Activated T-helper 2 cell treated with anti-CD3 and anti-CD28 coated beads, Interferon-gamma antibody, Interleukin-2, Interleukin-4, amounts not matched to agents 10 μg/mL and 5 μg/mL and 100 μg/mL, durations not matched to agents 14 hours and 24 hours and 36 hours (primary cell): ENCODE results near the gene SV2B. TPM values are rescaled to one million over a fixed set of nuclear protein-coding genes. Genes with fewer than 3 reads are reported as not detected.

ENCODE experiments used
- DNase-seq: peaks from one replicate; pipeline ENCODE4 v3.0.0; 2021; ENCODE audit warnings: low spot score
- H3K27ac Mint-ChIP-seq: one replicate; pipeline ENCODE4 v1.8.0; 2021; ENCODE audit warnings: mixed read lengths
- H3K27me3 Mint-ChIP-seq: one replicate; pipeline ENCODE4 v1.8.0; 2021; ENCODE audit warnings: low read depth, mixed read lengths
- H3K36me3 Mint-ChIP-seq: one replicate; pipeline ENCODE4 v1.8.0; 2021; ENCODE audit warnings: low read depth, mixed read lengths
- H3K4me1 Mint-ChIP-seq: one replicate; pipeline ENCODE4 v1.8.0; 2021; ENCODE audit warnings: low read depth, mixed read lengths
- H3K4me3 Mint-ChIP-seq: one replicate; pipeline ENCODE4 v1.8.0; 2021; ENCODE audit warnings: low read depth, mild to moderate bottlenecking, moderate library complexity, mixed read lengths
- H3K9me3 Mint-ChIP-seq: one replicate; pipeline ENCODE4 v1.8.0; 2021; ENCODE audit warnings: mixed read lengths
- intact Hi-C: fragments of 100-400 bp; cut with micrococcal nuclease; formaldehyde crosslinking; loops from one replicate; pipeline ENCODE4 v1.15.1; 2023
- total RNA-seq: library from RNA; stranded (reverse); gene quantifications from 2 replicates; pipeline ENCODE4 v1.2.3, GENCODE V29; 2022

SV2B gene
- total RNA-seq, 1 donor from 2014 or later, result 0.02 TPM

GRCh38 chr15:91283155-91283554, 183.1 kb downstream of the SV2B start:
- H3K36me3 Mint-ChIP-seq, result no peaks in the 10 kb centered on the region
- no peak overlapping the region for H3K27ac Mint-ChIP-seq
- H3K4me3 Mint-ChIP-seq, result no peak overlapping the region
- DNase-seq, result no peak
- intact Hi-C loops, result no loop called here
- H3K4me1 Mint-ChIP-seq, result no peaks in the 10 kb centered on the region
- H3K27me3 Mint-ChIP-seq, result peaks cover 9% of the 10 kb centered on the region
- no peaks in the 10 kb centered on the region for H3K9me3 Mint-ChIP-seq

- peaks cover 9% of the 10 kb centered on the region for H3K27me3 Mint-ChIP-seq
- H3K9me3 Mint-ChIP-seq, result no peaks in the 10 kb centered on the region
- no peaks in the 10 kb centered on the region for H3K4me1 Mint-ChIP-seq
- intact Hi-C loops, result no loop called here
- H3K4me3 Mint-ChIP-seq, result no peak overlapping the region
- H3K36me3 Mint-ChIP-seq, result no peaks in the 10 kb centered on the region
- H3K27ac Mint-ChIP-seq, result no peak overlapping the region
- no peak for DNase-seq
Observed at GRCh38 chr15:91284758-91285466, 184.9 kb downstream of the SV2B start.

- no peak overlapping the region for H3K27ac Mint-ChIP-seq
- H3K4me3 Mint-ChIP-seq, result no peak overlapping the region
- DNase-seq, result no peak
- H3K27me3 Mint-ChIP-seq, result peaks cover 11% of the 10 kb centered on the region
- no peaks in the 10 kb centered on the region for H3K36me3 Mint-ChIP-seq
- peaks cover 1% of the 10 kb centered on the region for H3K4me1 Mint-ChIP-seq
- intact Hi-C loops, result no loop called here
- no peaks in the 10 kb centered on the region for H3K9me3 Mint-ChIP-seq
Observed at GRCh38 chr15:91289324-91289723, 189.3 kb downstream of the SV2B start.

- Mint-ChIP-seq H3K4me3 (no peak overlapping the region), H3K4me1 (peaks cover 1% of the 10 kb centered on the region), H3K27me3 (peaks cover 13% of the 10 kb centered on the region), H3K36me3 (no peaks in the 10 kb centered on the region), H3K9me3 (no peaks in the 10 kb centered on the region), H3K27ac (no peak overlapping the region)
- intact Hi-C loops, result no loop called here
- no peak for DNase-seq
Observed at GRCh38 chr15:91290553-91290952, 190.5 kb downstream of the SV2B start.

DNA sequence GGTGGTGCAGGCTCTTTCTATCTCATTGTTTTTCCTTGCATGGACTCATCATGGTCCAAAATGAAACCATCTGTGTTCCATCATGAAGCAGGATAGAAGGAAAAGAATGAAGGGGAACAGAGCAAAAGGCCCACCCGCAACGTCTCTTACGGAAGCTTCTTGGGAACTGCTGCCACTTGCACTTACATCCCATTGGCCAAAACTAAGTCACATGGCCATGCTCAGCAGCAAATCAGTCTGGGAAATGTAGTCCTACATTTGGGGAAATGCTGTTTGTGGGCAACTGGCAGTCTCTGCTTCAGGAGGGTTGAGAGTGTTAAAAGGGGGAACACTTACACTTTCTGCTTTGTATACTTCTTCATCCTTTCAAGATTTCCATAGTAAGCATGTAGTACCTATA, 191.6 kb downstream of the SV2B start:
- intact Hi-C loops, result no loop called here
- Mint-ChIP-seq H3K4me3 (no peak overlapping the region), H3K27ac (no peak overlapping the region), H3K4me1 (peaks cover 1% of the 10 kb centered on the region), H3K36me3 (no peaks in the 10 kb centered on the region), H3K9me3 (no peaks in the 10 kb centered on the region), H3K27me3 (peaks cover 13% of the 10 kb centered on the region)
- no peak for DNase-seq

DNA sequence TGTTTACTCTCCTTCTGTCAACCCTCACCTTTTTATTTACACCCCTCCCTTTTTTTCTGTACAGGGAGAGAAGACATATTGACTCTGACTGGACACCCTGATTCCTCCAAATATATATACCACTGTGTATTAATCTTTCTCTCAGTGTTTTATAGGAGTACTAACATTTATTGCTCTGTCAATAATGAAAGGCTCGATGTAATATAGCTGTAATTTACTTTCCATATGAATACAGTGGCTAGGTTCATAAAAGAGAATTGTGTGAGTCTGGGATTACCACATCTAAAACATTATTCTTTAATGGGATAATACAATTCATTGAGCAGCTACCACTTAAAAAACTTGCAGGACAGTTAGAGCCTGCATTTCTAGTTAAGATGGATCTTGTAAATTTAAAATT, 194.3 kb downstream of the SV2B start:
- no peak for DNase-seq
- intact Hi-C loops, result no loop called here
- H3K4me1 Mint-ChIP-seq, result peaks cover 1% of the 10 kb centered on the region

DNA sequence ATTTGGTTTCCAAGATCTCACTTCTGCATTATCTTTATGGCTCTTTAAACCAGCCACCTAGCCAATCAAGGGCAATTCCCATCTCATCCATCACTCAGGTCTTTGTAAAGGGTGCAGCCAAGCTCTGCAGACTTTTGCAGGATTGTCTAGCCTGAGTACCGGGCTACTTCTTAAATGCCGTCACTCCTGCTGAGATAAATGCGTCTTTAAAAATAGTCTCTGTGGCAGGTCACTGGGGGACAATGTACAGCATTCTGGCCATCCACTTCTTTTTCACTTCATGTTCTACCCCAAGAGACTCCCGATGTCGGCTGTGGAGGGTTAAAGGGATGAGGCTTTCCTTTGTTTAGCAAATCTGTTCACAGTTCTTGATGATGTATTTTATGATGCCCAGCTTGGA, 194.7 kb downstream of the SV2B start:
- Mint-ChIP-seq H3K9me3 (no peaks in the 10 kb centered on the region), H3K4me3 (no peak overlapping the region), H3K36me3 (no peaks in the 10 kb centered on the region), H3K27me3 (peaks cover 22% of the 10 kb centered on the region), H3K27ac (no peak overlapping the region), H3K4me1 (peaks cover 1% of the 10 kb centered on the region)
- intact Hi-C loops, result no loop called here
- no peak for DNase-seq

More for the DNA sequence above, 194.3 kb downstream of the SV2B start:
- Mint-ChIP-seq H3K9me3 (no peaks in the 10 kb centered on the region), H3K27me3 (peaks cover 22% of the 10 kb centered on the region), H3K4me3 (no peak overlapping the region), H3K36me3 (no peaks in the 10 kb centered on the region), H3K27ac (no peak overlapping the region)

GRCh38 chr15:91298101-91298500, 198.0 kb downstream of the SV2B start:
- no peaks in the 10 kb centered on the region for H3K9me3 Mint-ChIP-seq
- no peak overlapping the region for H3K27ac Mint-ChIP-seq
- no peak overlapping the region for H3K4me3 Mint-ChIP-seq
- no peak for DNase-seq
- intact Hi-C loops, result no loop called here
- H3K27me3 Mint-ChIP-seq, result peaks cover 38% of the 10 kb centered on the region
- no peaks in the 10 kb centered on the region for H3K36me3 Mint-ChIP-seq
- H3K4me1 Mint-ChIP-seq, result peaks cover 2% of the 10 kb centered on the region

DNA sequence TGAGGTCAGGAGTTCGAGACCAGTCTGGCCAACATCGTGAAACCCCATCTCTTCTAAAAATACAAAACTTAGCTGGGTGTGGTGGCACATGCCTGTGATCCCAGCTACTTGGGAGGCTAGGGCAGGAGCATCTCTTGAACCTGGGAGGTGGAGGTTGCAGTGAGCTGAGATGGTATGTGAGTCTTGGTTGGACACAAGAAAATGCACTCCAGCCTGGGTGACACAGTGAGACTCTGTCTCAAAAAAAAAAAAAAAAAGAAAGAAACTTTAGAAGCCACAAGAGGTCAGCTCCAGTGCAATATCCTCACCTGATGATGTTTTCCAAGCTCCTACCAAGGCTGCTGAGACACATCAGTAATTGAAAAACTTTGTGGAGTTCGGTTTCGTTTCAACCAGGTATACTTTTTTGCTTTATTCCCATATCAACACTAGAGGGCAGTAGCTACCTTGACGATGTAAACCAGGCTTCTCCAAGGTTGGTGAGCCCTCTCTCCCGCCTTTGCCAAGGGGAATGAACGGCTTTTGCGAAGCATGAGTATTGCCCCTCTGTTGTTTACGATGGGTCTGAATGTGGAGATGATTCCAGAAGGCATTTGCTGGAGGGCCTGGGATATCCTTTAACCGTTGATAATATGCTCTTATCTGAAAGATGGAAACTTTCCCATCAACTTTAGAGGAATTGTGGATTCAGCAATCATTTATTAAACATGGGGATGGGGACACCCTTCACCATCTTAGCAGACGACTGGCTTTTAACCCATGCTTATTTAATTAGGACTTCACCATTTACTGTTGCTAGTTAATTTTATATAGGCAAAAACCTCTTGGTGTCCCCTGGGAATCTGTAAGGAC, 202.8 kb downstream of the SV2B start:
- no peak for DNase-seq
- intact Hi-C loops, result loop anchor here (2.0 to 10.0 kb wide), 3 partner anchors 219 to 780 kb away; no protein-coding TSS in a partner anchor
- Mint-ChIP-seq H3K4me1 (peaks cover 6% of the 10 kb centered on the region), H3K27me3 (peaks cover 67% of the 10 kb centered on the region), H3K36me3 (no peaks in the 10 kb centered on the region), H3K4me3 (no peak overlapping the region), H3K9me3 (no peaks in the 10 kb centered on the region), H3K27ac (no peak overlapping the region)

DNA sequence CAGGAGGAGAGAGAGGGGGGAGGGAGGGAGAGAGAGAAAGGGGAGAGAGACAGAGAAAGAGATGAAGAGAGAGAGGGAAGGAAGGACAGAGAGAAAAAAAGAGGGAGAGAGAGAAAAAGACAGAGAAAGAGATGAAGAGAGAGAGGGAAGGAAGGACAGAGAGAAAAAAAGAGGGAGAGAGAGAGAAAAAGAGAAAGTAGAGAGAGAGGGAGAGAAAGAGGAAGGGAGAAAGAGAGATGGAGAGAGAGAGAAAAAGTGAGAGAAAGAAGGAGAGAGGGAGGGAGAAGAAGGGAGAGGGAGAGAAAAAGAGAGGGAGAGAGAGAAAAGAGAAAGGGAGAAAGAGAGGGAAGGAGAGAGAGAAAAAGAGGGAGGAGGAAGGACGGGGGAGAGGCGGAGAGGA, 204.2 kb downstream of the SV2B start:
- Mint-ChIP-seq H3K4me1 (peaks cover 16% of the 10 kb centered on the region), H3K36me3 (no peaks in the 10 kb centered on the region), H3K9me3 (no peaks in the 10 kb centered on the region), H3K27ac (no peak overlapping the region), H3K4me3 (no peak overlapping the region), H3K27me3 (peaks cover 67% of the 10 kb centered on the region)
- no peak for DNase-seq
- intact Hi-C loops, result loop anchor here (5.0 to 10.0 kb wide), 2 partner anchors 218 to 641 kb away; no protein-coding TSS in a partner anchor

DNA sequence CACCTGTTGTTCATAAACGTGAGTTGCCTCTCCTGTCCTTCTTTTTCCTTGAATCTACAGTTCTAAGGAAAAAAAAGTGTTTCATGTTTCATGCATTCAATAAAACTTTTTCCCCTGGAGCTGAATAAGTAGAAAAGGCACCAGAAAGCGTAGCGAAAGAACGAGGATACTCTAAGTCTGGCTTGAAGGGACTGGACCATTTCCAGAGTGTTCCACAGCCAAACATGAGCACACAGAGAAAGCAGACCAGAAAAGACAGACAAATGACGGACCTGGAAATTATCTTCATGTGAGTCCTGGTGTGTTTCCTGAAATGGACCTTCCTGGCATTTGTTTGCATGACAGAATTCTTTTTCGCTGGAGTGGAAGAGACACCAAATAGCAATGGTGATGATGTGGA, 204.7 kb downstream of the SV2B start:
- H3K36me3 Mint-ChIP-seq, result no peaks in the 10 kb centered on the region
- H3K27me3 Mint-ChIP-seq, result peaks cover 72% of the 10 kb centered on the region
- H3K27ac Mint-ChIP-seq, result no peak overlapping the region
- intact Hi-C loops, result loop anchor here (5.0 to 10.0 kb wide), 4 partner anchors 218 to 640 kb away; partner anchors contain the start of gene SLCO3A1
- H3K4me3 Mint-ChIP-seq, result no peak overlapping the region
- DNase-seq, result no peak
- peaks cover 22% of the 10 kb centered on the region for H3K4me1 Mint-ChIP-seq
- H3K9me3 Mint-ChIP-seq, result no peaks in the 10 kb centered on the region

DNA sequence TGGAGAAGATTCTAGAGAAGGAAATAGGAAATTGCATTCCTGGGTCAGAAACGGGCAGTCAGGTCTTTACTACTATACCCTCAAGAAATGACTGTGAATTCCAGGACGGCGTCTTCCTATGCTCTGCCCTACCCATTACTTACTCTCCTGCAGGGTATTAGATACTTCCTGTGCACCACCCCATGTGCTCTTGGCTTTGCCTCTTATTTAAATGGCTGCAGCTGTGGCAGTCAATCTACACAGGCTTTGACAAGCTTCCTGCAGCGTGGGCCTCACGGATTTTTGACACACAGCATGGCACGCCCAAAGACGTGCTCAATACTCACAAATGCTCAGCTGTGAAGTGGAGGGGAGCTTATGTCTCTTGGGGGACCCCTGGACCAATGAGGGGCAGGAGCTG, 206.1 kb downstream of the SV2B start:
- intact Hi-C loops, result loop anchor here (5.0 to 10.0 kb wide), 3 partner anchors 401 to 639 kb away; partner anchors contain the start of gene SLCO3A1
- Mint-ChIP-seq H3K36me3 (no peaks in the 10 kb centered on the region), H3K4me1 (peaks cover 24% of the 10 kb centered on the region), H3K4me3 (no peak overlapping the region), H3K27ac (no peak overlapping the region), H3K27me3 (peaks cover 66% of the 10 kb centered on the region), H3K9me3 (no peaks in the 10 kb centered on the region)
- no peak for DNase-seq

DNA sequence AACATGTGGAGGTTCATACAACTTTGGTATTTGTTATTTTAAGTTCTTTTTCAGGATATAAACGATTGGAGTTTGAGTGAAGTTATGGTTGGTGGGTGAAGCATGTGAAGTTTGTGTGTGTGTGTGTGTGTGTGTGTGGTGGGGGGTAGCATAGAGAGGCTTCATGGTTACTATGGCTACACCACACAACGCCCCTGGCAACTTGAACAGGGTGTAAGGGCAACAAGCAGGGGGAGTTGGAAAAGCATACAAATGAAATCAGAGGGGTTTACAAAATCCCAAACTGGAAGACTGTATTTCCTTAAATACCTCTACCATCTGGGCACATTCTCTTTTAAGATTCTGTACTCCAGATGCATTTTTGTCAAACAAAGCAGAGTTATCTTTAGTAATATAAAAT, 207.5 kb downstream of the SV2B start:
- Mint-ChIP-seq H3K9me3 (no peaks in the 10 kb centered on the region), H3K27me3 (peaks cover 62% of the 10 kb centered on the region), H3K27ac (no peak overlapping the region), H3K4me3 (no peak overlapping the region), H3K4me1 (peaks cover 34% of the 10 kb centered on the region), H3K36me3 (no peaks in the 10 kb centered on the region)
- DNase-seq, result no peak
- intact Hi-C loops, result loop anchor here (5.0 to 10.0 kb wide), 3 partner anchors 400 to 637 kb away; partner anchors contain the start of gene SLCO3A1
